ENCODE measurements around the gene VTI1A. TPM values are rescaled to one million over a fixed set of nuclear protein-coding genes. Genes with fewer than 3 reads are reported as not detected.
A peak's percentile ranks its signal among the peaks of the same experiment; 100 is the strongest.

VTI1A gene
- total and polyA plus RNA-seq, 2 of the 13 experiments (the other 11 are each of a cell fraction or from before 2014, with no cell fraction given) = 11.7 to 32.7 TPM

DNA sequence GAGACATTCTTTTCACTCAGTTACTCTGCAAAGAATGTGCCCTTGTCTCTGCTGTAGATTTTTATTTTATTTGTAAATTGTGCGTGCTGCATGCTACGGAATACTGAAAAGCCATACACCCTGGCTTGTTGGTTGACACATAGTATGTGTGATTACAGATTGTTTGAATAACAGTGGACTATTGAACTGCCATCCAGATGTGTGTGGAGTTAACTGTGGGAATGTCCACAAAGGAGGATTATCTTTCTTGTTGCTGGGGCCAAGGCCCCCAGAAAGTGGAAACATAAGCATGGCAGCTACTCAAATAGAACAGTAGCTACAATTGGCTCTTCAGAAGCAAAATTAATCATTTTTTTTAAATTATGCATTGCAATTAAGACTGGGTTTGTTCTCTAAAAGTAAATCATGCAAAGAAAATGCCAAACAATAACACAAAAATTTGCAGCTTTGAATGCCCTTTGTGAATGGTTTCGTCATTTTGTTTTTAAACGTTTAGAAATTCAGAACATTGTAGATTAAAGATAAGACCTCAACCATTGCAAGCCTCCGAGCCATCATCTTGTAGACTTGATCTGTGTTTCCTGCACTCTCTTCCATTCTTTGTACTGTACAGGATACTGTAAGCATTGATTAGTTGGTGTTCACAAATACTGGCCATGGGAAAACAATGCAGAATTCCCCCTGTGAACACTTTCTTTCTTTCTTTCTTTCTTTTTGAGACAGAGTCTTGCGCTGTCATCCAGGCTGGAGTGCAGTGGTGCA is 292.8 kb downstream of the VTI1A start (continued):
- TF ChIP-seq, protein P1, sequence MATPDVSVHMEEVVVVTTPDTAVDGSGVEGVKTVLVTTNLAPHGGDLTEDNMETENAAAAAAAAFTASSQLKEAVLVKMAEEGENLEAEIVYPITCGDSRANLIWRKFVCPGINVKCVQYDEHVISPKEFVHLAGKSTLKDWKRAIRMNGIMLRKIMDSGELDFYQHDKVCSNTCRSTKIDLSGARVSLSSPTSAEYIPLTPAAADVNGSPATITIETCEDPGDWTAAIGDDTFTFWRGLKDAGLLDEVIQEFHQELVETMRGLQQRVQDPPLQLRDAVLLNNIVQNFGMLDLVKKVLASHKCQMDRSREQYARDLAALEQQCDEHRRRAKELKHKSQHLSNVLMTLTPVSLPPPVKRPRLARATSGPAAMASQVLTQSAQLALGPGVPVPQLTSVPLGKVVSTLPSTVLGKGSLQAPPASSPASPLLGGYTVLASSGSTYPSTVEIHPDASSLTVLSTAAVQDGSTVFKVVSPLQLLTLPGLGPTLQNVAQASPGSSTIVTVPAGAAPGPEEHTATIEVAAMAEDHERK (CRISPR knock-in tag; IDR thresholded peaks at IDR 0.05; ENCODE audit: low read depth) = 0 out of 2 replicates have a peak, but pooled peaks have one; percentile 32
- no peak for TF ChIP-seq ZFP90 (CRISPR knock-in tag; IDR thresholded peaks at IDR 0.05; ENCODE audit: borderline replicate concordance)
- peak; percentile 63; the same call in 1 of the 2 replicates for TF ChIP-seq ZNF317 (CRISPR knock-in tag; IDR thresholded peaks at IDR 0.05)
- no peak for TF ChIP-seq ZNF138 (CRISPR knock-in tag; IDR thresholded peaks at IDR 0.05; ENCODE audit: low read depth)
- peak; percentile 74; the same call in 1 of the 2 replicates for TF ChIP-seq GFI1 (CRISPR knock-in tag; IDR thresholded peaks at IDR 0.05; ENCODE audit: borderline replicate concordance)
- peak; percentile 81 for TF ChIP-seq CEBPG (CRISPR knock-in tag; IDR thresholded peaks at IDR 0.05)
- TF ChIP-seq ARID2 (CRISPR knock-in tag; IDR thresholded peaks at IDR 0.05; ENCODE audit: borderline replicate concordance) = no peak
- no peak for TF ChIP-seq ZNF333 (CRISPR knock-in tag; IDR thresholded peaks at IDR 0.05; ENCODE audit: borderline replicate concordance)
- peak; percentile 94 for TF ChIP-seq ISL2 (CRISPR knock-in tag; IDR thresholded peaks at IDR 0.05)
- peak; percentile 55; the same call in 1 of the 3 replicates for TF ChIP-seq MXI1 (IDR thresholded peaks at IDR 0.05; ENCODE audit: borderline replicate concordance, low read depth, low read length)
- no peak for TF ChIP-seq CBX1 (IDR thresholded peaks at IDR 0.05; ENCODE audit: low read depth)
- TF ChIP-seq HHEX (CRISPR knock-in tag; IDR thresholded peaks at IDR 0.05) = peak; percentile 84
- no peak; the same call in 1 of the 2 replicates for TF ChIP-seq TGIF2 (CRISPR knock-in tag; IDR thresholded peaks at IDR 0.05)
- 0 out of 2 replicates have a peak, but pooled peaks have one; percentile 6 for TF ChIP-seq SRF (IDR thresholded peaks at IDR 0.05; ENCODE audit: low read depth, low read length)
- no peak for TF ChIP-seq ZNF225 (CRISPR knock-in tag; IDR thresholded peaks at IDR 0.05)
- peak; percentile 80 for TF ChIP-seq ZMYM4 (CRISPR knock-in tag; IDR thresholded peaks at IDR 0.05)
- no peak for TF ChIP-seq ZNF724P (CRISPR knock-in tag; IDR thresholded peaks at IDR 0.05; ENCODE audit: borderline replicate concordance)
- TF ChIP-seq, protein P2, sequence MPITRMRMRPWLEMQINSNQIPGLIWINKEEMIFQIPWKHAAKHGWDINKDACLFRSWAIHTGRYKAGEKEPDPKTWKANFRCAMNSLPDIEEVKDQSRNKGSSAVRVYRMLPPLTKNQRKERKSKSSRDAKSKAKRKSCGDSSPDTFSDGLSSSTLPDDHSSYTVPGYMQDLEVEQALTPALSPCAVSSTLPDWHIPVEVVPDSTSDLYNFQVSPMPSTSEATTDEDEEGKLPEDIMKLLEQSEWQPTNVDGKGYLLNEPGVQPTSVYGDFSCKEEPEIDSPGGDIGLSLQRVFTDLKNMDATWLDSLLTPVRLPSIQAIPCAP (CRISPR knock-in tag; IDR thresholded peaks at IDR 0.05; ENCODE audit: low read depth) = no peak
- TF ChIP-seq DMAP1 (CRISPR knock-in tag; IDR thresholded peaks at IDR 0.05) = 0 out of 2 replicates have a peak, but pooled peaks have one; percentile 14
- no peak for TF ChIP-seq ZNF562 (CRISPR knock-in tag; IDR thresholded peaks at IDR 0.05; ENCODE audit: borderline replicate concordance)
- no peak for TF ChIP-seq TCF12 (IDR thresholded peaks at IDR 0.05)
- peak; percentile 86; the same call in 1 of the 2 replicates for TF ChIP-seq TCF12 (CRISPR knock-in tag; IDR thresholded peaks at IDR 0.05)
- TF ChIP-seq AGO2 (optimal IDR thresholded peaks at IDR 0.05; ENCODE audit: low read depth, low read length) = no peak
- TF ChIP-seq, protein P3, sequence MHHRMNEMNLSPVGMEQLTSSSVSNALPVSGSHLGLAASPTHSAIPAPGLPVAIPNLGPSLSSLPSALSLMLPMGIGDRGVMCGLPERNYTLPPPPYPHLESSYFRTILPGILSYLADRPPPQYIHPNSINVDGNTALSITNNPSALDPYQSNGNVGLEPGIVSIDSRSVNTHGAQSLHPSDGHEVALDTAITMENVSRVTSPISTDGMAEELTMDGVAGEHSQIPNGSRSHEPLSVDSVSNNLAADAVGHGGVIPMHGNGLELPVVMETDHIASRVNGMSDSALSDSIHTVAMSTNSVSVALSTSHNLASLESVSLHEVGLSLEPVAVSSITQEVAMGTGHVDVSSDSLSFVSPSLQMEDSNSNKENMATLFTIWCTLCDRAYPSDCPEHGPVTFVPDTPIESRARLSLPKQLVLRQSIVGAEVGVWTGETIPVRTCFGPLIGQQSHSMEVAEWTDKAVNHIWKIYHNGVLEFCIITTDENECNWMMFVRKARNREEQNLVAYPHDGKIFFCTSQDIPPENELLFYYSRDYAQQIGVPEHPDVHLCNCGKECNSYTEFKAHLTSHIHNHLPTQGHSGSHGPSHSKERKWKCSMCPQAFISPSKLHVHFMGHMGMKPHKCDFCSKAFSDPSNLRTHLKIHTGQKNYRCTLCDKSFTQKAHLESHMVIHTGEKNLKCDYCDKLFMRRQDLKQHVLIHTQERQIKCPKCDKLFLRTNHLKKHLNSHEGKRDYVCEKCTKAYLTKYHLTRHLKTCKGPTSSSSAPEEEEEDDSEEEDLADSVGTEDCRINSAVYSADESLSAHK (CRISPR knock-in tag; IDR thresholded peaks at IDR 0.05; ENCODE audit: borderline replicate concordance) = no peak
- no peak for TF ChIP-seq ZNF446 (CRISPR knock-in tag; IDR thresholded peaks at IDR 0.05)
- peak; percentile 90; the same call in 1 of the 2 replicates for TF ChIP-seq SALL1 (CRISPR knock-in tag; IDR thresholded peaks at IDR 0.05)
- no peak for TF ChIP-seq ZNF678 (CRISPR knock-in tag; IDR thresholded peaks at IDR 0.05)

Data from HepG2 (cell line).